DND-41 (cell line): ENCODE measurements around the gene TMEM269.
"Not testable (repeated sequence)": the region's sequence is repeated elsewhere in the genome, so short reads cannot be mapped to it uniquely, and the experiment has no call there.

Experiments
- ATAC-seq: fragments of 200-7000 bp; cut with Tn5 transposase; 3 replicates; pipeline ENCODE4 v1.9.1; 2021; ENCODE audit warnings: low read depth; ENCODE audit not compliant: insufficient read depth
- DNase-seq: peaks from one replicate; pipeline ENCODE4 v3.0.0-alpha.2; 2020
- H2AFZ ChIP-seq: 2 replicates; pipeline ENCODE4 v1.6.0; 2012; ENCODE audit warnings: low read depth, low read length
- H3K27ac ChIP-seq: 2 replicates; pipeline ENCODE4 v1.5.1; 2012; ENCODE audit warnings: low read length, inconsistent platforms
- H3K27me3 ChIP-seq: fragments of 200-600 bp; sonication (generic); 2 replicates; pipeline ENCODE4 v1.6.0; 2012; ENCODE audit warnings: low read length, mild to moderate bottlenecking, inconsistent platforms; ENCODE audit not compliant: insufficient read depth, poor library complexity
- H3K36me3 ChIP-seq: 2 replicates; pipeline ENCODE4 v1.5.1; 2012; ENCODE audit warnings: low read length, inconsistent platforms; ENCODE audit not compliant: insufficient read depth
- H3K4me1 ChIP-seq: 2 replicates; pipeline ENCODE4 v1.5.1; 2012; ENCODE audit warnings: mild to moderate bottlenecking, low read length; ENCODE audit not compliant: insufficient read depth
- H3K4me2 ChIP-seq: 2 replicates; pipeline ENCODE4 v1.6.0; 2012; ENCODE audit warnings: mild to moderate bottlenecking, moderate library complexity, low read length, inconsistent platforms; ENCODE audit not compliant: insufficient read depth
- H3K4me3 ChIP-seq, 2 experiments: fragments of 200-600 bp in 1 of 2; shearing (Covaris generic) in 1 of 2; 2 replicates each; pipeline ENCODE4 v1.5.1; 2012 to 2016; ENCODE audit warnings: inconsistent platforms in 2 of 2, low read length in 2 of 2, mild to moderate bottlenecking in 2 of 2, low read depth in 1 of 2, moderate library complexity in 1 of 2
- H3K79me2 ChIP-seq: 2 replicates; pipeline ENCODE4 v1.6.0; 2012; ENCODE audit warnings: low read length, inconsistent platforms; ENCODE audit not compliant: insufficient read depth
- H3K9ac ChIP-seq: 2 replicates; pipeline ENCODE4 v1.6.0; 2012; ENCODE audit warnings: low read depth, mild to moderate bottlenecking, inconsistent platforms, low read length, moderate library complexity
- H3K9me3 ChIP-seq: 2 replicates; pipeline ENCODE4 v1.5.1; 2012; ENCODE audit warnings: low read length, moderate library complexity, mild to moderate bottlenecking, inconsistent platforms; ENCODE audit not compliant: insufficient read depth, severe bottlenecking
- H4K20me1 ChIP-seq: 2 replicates; pipeline ENCODE4 v1.6.0; 2012; ENCODE audit warnings: low read length; ENCODE audit not compliant: insufficient read depth
- CTCF ChIP-seq: IDR thresholded peaks from 2 replicates; pipeline ENCODE4 v1.5.1; 2012; ENCODE audit warnings: borderline replicate concordance, low read length, moderate library complexity, mild to moderate bottlenecking; ENCODE audit not compliant: poor library complexity, severe bottlenecking; ENCODE audit errors: extremely low read depth
- EZH2 ChIP-seq: IDR thresholded peaks from 3 replicates; pipeline ENCODE4 v1.6.1; 2012; ENCODE audit warnings: borderline replicate concordance, low read depth, mild to moderate bottlenecking, moderate library complexity, low read length, inconsistent platforms; ENCODE audit not compliant: severe bottlenecking

The TMEM269 gene

GRCh38 chr1:42748021-42748420 lies 36.8 kb upstream of the TMEM269 start:
- no peak overlapping the region for H3K4me3 ChIP-seq
- no peaks in the 10 kb centered on the region for H3K9me3 ChIP-seq
- peaks cover 66% of the 10 kb centered on the region for H3K36me3 ChIP-seq
- H3K4me2 ChIP-seq: no peak overlapping the region
- no peak overlapping the region for H3K9ac ChIP-seq
- H3K27me3 ChIP-seq: no peaks in the 10 kb centered on the region
- TF ChIP-seq CTCF: no peak
- no peak for TF ChIP-seq EZH2
- H3K4me1 ChIP-seq: no peaks in the 10 kb centered on the region
- no peak for ATAC-seq
- no peaks in the 10 kb centered on the region for H4K20me1 ChIP-seq
- H2AFZ ChIP-seq: no peak overlapping the region
- no peak overlapping the region for H3K27ac ChIP-seq
- H3K79me2 ChIP-seq: no peaks in the 10 kb centered on the region
- no peak for DNase-seq

- H3K27me3 ChIP-seq: no peaks in the 10 kb centered on the region
- no peak overlapping the region for H3K4me2 ChIP-seq
- H3K36me3 ChIP-seq: peaks cover 72% of the 10 kb centered on the region
- DNase-seq (no peak), ATAC-seq (no peak)
- no peaks in the 10 kb centered on the region for H3K9me3 ChIP-seq
- no peaks in the 10 kb centered on the region for H3K79me2 ChIP-seq
- TF ChIP-seq CTCF (no peak), EZH2 (no peak)
- no peaks in the 10 kb centered on the region for H4K20me1 ChIP-seq
- H3K9ac ChIP-seq: no peak overlapping the region
- H2AFZ ChIP-seq: no peak overlapping the region
- H3K27ac ChIP-seq: no peak overlapping the region
- H3K4me1 ChIP-seq: no peaks in the 10 kb centered on the region
- no peak overlapping the region for H3K4me3 ChIP-seq
These were observed 36.1 kb upstream of the TMEM269 start for GRCh38 chr1:42748461-42749410.

GRCh38 chr1:42750041-42750440 lies 34.8 kb upstream of the TMEM269 start:
- peaks cover 85% of the 10 kb centered on the region for H3K36me3 ChIP-seq
- no peaks in the 10 kb centered on the region for H3K27me3 ChIP-seq
- no peaks in the 10 kb centered on the region for H3K79me2 ChIP-seq
- no peak overlapping the region for H3K9ac ChIP-seq
- H3K4me2 ChIP-seq: no peak overlapping the region
- no peak overlapping the region for H3K27ac ChIP-seq
- H4K20me1 ChIP-seq: no peaks in the 10 kb centered on the region
- no peak for ATAC-seq
- no peaks in the 10 kb centered on the region for H3K4me1 ChIP-seq
- no peak for DNase-seq
- no peak overlapping the region for H3K4me3 ChIP-seq
- TF ChIP-seq CTCF (no peak), EZH2 (no peak)
- no peaks in the 10 kb centered on the region for H3K9me3 ChIP-seq
- H2AFZ ChIP-seq: no peak overlapping the region

GRCh38 chr1:42751511-42752070 lies 33.2 kb upstream of the TMEM269 start:
- not testable (repeated sequence) for H3K4me2 ChIP-seq, H3K79me2 ChIP-seq, H4K20me1 ChIP-seq, H3K27ac ChIP-seq, H3K9ac ChIP-seq, H3K4me1 ChIP-seq, H3K9me3 ChIP-seq, H3K27me3 ChIP-seq, H3K4me3 ChIP-seq, DNase-seq, ATAC-seq, H2AFZ ChIP-seq
- H3K36me3 ChIP-seq: peaks cover 87% of the 10 kb centered on the region
